Measurements from ENCODE around the gene GALNT7. TPM values are rescaled to one million over a fixed set of nuclear protein-coding genes. Genes with fewer than 3 reads are reported as not detected.

The GALNT7 gene
- total and polyA plus RNA-seq, 4 donors, result 0.65 to 13.0 (median 2.1) TPM

- 67% methylated on average over 4 of the region's 4 CpGs for whole genome bisulfite sequencing
- Histone ChIP-seq H3K9ac (ENCODE audit: low read depth in 1 of 2, low read length in 2 of 2) (no peak overlapping the region), H3K36me3 (ENCODE audit: control insufficient read depth in 4 of 4, insufficient read depth in 3 of 4, low read depth in 1 of 4, low read length in 3 of 4) (no peaks in the 10 kb centered on the region), H3K4me3 (ENCODE audit: low read depth in 1 of 3, low read length in 3 of 3) (no peak overlapping the region), H3K4me1 (ENCODE audit: control insufficient read depth in 4 of 4, insufficient read depth in 4 of 4, low read length in 3 of 4) (no peaks in the 10 kb centered on the region), H3K9me3 (ENCODE audit: control insufficient read depth in 4 of 4, low read length in 3 of 4) (no peaks in the 10 kb centered on the region), H3K27me3 (ENCODE audit: control insufficient read depth in 4 of 4, insufficient read depth in 4 of 4, low read length in 3 of 4) (no peaks in the 10 kb centered on the region), H3K27ac (ENCODE audit: low read depth in 1 of 2, low read length in 2 of 2) (no peak overlapping the region)
- no peak for TF ChIP-seq HNF4G (IDR thresholded peaks at IDR 0.05)
- no peak for TF ChIP-seq TAF1 (conservative IDR thresholded peaks at IDR 0.05)
- TF ChIP-seq REST (IDR thresholded peaks at IDR 0.05), result no peak
- no peak for DNase-seq (ENCODE audit: low spot score)
These were observed 101.9 kb downstream of the GALNT7 start for GRCh38 chr4:173270312-173271027.

- Histone ChIP-seq H3K9me3 (ENCODE audit: control insufficient read depth in 4 of 4, low read length in 3 of 4) (no peaks in the 10 kb centered on the region), H3K36me3 (ENCODE audit: control insufficient read depth in 4 of 4, insufficient read depth in 3 of 4, low read depth in 1 of 4, low read length in 3 of 4) (no peaks in the 10 kb centered on the region), H3K27me3 (ENCODE audit: control insufficient read depth in 4 of 4, insufficient read depth in 4 of 4, low read length in 3 of 4) (no peaks in the 10 kb centered on the region), H3K4me1 (ENCODE audit: control insufficient read depth in 4 of 4, insufficient read depth in 4 of 4, low read length in 3 of 4) (no peaks in the 10 kb centered on the region), H3K27ac (ENCODE audit: low read depth in 1 of 2, low read length in 2 of 2) (no peak overlapping the region), H3K9ac (ENCODE audit: low read depth in 1 of 2, low read length in 2 of 2) (no peak overlapping the region), H3K4me3 (ENCODE audit: low read depth in 1 of 3, low read length in 3 of 3) (no peak overlapping the region)
- 85% methylated on average over 5 of the region's 5 CpGs for WGBS
- no peak for DNase-seq (ENCODE audit: low spot score)
- TF ChIP-seq GABPA (IDR thresholded peaks at IDR 0.05 in 1 of 2, conservative IDR thresholded peaks at IDR 0.05 in 1 of 2), result no peak
- TF ChIP-seq NR2F2 (IDR thresholded peaks at IDR 0.05), result no peak
These were observed 103.7 kb downstream of the GALNT7 start for GRCh38 chr4:173272314-173272713.

- H3K36me3 ChIP-seq (ENCODE audit: control insufficient read depth in 4 of 4, insufficient read depth in 3 of 4, low read depth in 1 of 4, low read length in 3 of 4), result no peaks in the 10 kb centered on the region
- H3K27me3 ChIP-seq (ENCODE audit: control insufficient read depth in 4 of 4, insufficient read depth in 4 of 4, low read length in 3 of 4), result no peaks in the 10 kb centered on the region
- TF ChIP-seq ZBTB33 (IDR thresholded peaks at IDR 0.05), result no peak
- no peak for TF ChIP-seq FOXA2 (IDR thresholded peaks at IDR 0.05)
- no peak for TF ChIP-seq RAD21 (IDR thresholded peaks at IDR 0.05)
- no peak for TF ChIP-seq GABPA (IDR thresholded peaks at IDR 0.05 in 1 of 2, conservative IDR thresholded peaks at IDR 0.05 in 1 of 2)
- no peak for TF ChIP-seq HNF4G (IDR thresholded peaks at IDR 0.05)
- TF ChIP-seq RXRA (IDR thresholded peaks at IDR 0.05), result no peak
- no peak for TF ChIP-seq TAF1 (conservative IDR thresholded peaks at IDR 0.05)
- TF ChIP-seq NR2F2 (IDR thresholded peaks at IDR 0.05), result no peak
- no peak for TF ChIP-seq JUND (IDR thresholded peaks at IDR 0.05)
- no peak for TF ChIP-seq CTCF (IDR thresholded peaks at IDR 0.05; ENCODE audit: low read depth, low read length, missing input control)
- TF ChIP-seq MAX (IDR thresholded peaks at IDR 0.05), result no peak
- no peaks in the 10 kb centered on the region for H3K4me1 ChIP-seq (ENCODE audit: control insufficient read depth in 4 of 4, insufficient read depth in 4 of 4, low read length in 3 of 4)
- H3K9me3 ChIP-seq (ENCODE audit: control insufficient read depth in 4 of 4, low read length in 3 of 4), result no peaks in the 10 kb centered on the region
- H3K9ac ChIP-seq (ENCODE audit: low read depth in 1 of 2, low read length in 2 of 2), result no peak overlapping the region
- H3K27ac ChIP-seq (ENCODE audit: low read depth in 1 of 2, low read length in 2 of 2), result no peak overlapping the region
- DNase-seq (ENCODE audit: low spot score), result no peak
- no peak overlapping the region for H3K4me3 ChIP-seq (ENCODE audit: low read depth in 1 of 3, low read length in 3 of 3)
- WGBS, result 81% methylated on average over 1 of the region's 1 CpG
These were observed 104.4 kb downstream of the GALNT7 start for GRCh38 chr4:173272996-173273395.
